GM10266 (cell line): ENCODE data around the gene ITGA11.

ENCODE experiments used
- DNase-seq: peaks from one replicate; pipeline ENCODE4 v3.0.0; 2012; ENCODE audit errors: extremely low spot score
- CTCF ChIP-seq: IDR thresholded peaks from 2 replicates; pipeline ENCODE4 v1.5.1; 2012; ENCODE audit warnings: mild to moderate bottlenecking, low read depth; ENCODE audit not compliant: control insufficient read depth, insufficient read depth; ENCODE audit errors: missing control alignments

ITGA11 gene

GRCh38 chr15:68345481-68345880, 86.5 kb downstream of the ITGA11 start:
- TF ChIP-seq CTCF = no peak
- DNase-seq = no peak

GRCh38 chr15:68344600-68344999, 87.4 kb downstream of the ITGA11 start:
- no peak for DNase-seq
- TF ChIP-seq CTCF = no peak

- TF ChIP-seq CTCF = no peak
- DNase-seq = no peak
Measured at GRCh38 chr15:68343579-68344225, 88.3 kb downstream of the ITGA11 start.

GRCh38 chr15:68341760-68342725, 89.9 kb downstream of the ITGA11 start:
- TF ChIP-seq CTCF = no peak
- no peak for DNase-seq

- no peak for TF ChIP-seq CTCF
- DNase-seq = no peak
Measured at GRCh38 chr15:68340726-68341671, 91.0 kb downstream of the ITGA11 start.

- no peak for TF ChIP-seq CTCF
Measured at GRCh38 chr15:68339481-68339880, 92.5 kb downstream of the ITGA11 start.

More at GRCh38 chr15:68339481-68339880, 92.5 kb downstream of the ITGA11 start:
- no peak for DNase-seq
